Panc1 (cell line): ENCODE results near the gene ALDH2.

ENCODE experiments used
- CTCF ChIP-seq: fragments of 450-650 bp; IDR thresholded peaks from 2 replicates; pipeline ENCODE4 v1.5.1; 2017; ENCODE audit warnings: mild to moderate bottlenecking
- POLR2AphosphoS5 ChIP-seq: IDR thresholded peaks from 2 replicates; pipeline ENCODE4 v1.6.1; 2012; ENCODE audit warnings: mild to moderate bottlenecking, low read depth, low read length, moderate library complexity
- REST ChIP-seq, 2 experiments: IDR thresholded peaks; 2 replicates each; pipeline ENCODE4 v1.6.1; 2011 to 2012; ENCODE audit warnings: low read depth in 2 of 2, control low read depth in 1 of 2, low read length in 1 of 2, mild to moderate bottlenecking in 1 of 2, moderate library complexity in 1 of 2; ENCODE audit not compliant: insufficient read depth in 1 of 2
- SIN3A ChIP-seq: IDR thresholded peaks from 2 replicates; pipeline ENCODE4 v1.6.1; 2012; ENCODE audit warnings: low read depth, mild to moderate bottlenecking, low read length, moderate library complexity, borderline replicate concordance; ENCODE audit not compliant: insufficient read depth
- TCF7L2 ChIP-seq: IDR thresholded peaks from 2 replicates; pipeline ENCODE4 v1.6.1; 2011; ENCODE audit warnings: mild to moderate bottlenecking, low read depth, low read length, inconsistent platforms

- no peak for TF ChIP-seq REST (IDR thresholded peaks at IDR 0.05; ENCODE audit: insufficient read depth in 1 of 2, low read depth in 2 of 2, low read length in 1 of 2)
- no peak for TF ChIP-seq SIN3A
- no peak for TF ChIP-seq CTCF
- no peak for TF ChIP-seq TCF7L2
- no peak for TF ChIP-seq POLR2AphosphoS5
These were observed 59.6 kb downstream of the ALDH2 start for GRCh38 chr12:111826316-111826715.
